GM19025 (cell line): Measurements from ENCODE around the gene PRSS33.

Source experiments
- ATAC-seq: cut with Tn5 transposase; IDR thresholded peaks from one replicate; pipeline ENCODE4 v1.9.1; 2021; ENCODE audit warnings: mild to moderate bottlenecking, low read depth, moderate library complexity; ENCODE audit not compliant: unreplicated experiment

The PRSS33 gene

DNA sequence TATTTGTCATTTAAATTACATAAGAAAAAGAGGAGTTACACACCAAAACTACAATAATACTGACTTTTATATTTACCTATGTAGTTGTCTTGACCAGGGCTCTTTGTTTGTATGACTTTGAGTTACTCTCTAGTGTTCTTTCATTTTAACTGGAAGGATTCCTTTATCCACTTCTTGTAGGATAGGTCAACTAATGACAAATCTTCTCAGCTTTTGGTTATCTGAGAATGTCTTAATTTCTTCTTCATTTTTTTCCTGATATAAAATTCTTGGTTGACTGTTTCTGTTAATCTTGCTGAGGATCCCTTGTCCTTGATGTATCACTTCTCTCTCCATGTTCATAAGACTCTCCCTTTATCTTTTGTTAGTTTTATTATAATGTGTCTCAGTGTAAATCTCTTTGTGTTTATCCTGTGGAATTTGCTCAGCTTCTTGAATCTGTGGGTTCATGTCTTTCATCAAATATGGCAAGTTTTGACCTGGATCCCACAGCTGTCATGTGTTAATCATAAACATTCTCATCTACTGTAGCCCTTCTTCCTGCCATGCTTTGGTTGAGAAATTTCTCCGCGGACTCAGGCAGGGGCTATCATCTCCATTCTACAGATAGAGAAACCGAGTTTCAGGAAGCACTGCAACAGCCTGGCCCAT is 16.3 kb upstream of the PRSS33 start:
- no peak for ATAC-seq

DNA sequence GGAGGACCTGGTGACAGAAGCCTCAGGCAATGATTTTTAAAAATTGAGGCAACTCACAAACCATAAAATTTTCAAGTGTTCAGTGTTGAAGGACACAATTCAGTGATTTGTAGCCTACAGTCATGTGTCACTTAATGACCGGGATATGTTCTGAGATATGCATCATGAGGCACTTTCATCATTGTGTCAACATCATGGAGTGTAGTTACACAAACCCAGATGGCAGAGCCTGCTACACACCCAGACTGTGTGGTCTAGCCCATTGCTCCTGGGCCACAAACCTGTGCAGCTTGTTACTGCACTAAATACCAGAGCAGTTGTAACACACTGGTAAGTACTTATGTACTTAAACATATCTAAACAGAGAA is 12.5 kb upstream of the PRSS33 start:
- ATAC-seq, result no peak

DNA sequence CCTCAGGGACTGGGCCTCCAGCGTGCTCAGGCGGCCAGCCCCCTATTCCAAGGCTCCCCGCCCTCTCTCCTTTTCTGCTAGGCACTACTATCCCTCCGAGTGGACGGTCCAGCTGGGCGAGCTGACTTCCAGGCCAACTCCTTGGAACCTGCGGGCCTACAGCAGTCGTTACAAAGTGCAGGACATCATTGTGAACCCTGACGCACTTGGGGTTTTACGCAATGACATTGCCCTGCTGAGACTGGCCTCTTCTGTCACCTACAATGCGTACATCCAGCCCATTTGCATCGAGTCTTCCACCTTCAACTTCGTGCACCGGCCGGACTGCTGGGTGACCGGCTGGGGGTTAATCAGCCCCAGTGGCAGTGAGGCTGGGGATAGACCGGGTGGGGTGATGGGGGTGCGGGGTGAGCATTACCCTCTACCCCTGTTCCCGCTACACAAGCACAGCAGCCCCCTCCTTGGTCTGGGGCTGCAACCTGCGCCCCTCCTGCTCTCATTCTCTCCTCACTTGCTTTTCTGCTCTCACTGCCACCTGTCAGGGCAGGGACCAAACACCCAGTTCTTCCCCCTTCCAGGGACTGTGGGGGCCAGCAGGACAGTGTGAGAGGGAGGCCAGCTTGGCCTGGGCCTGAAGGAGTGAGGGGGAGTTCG is 12.0 kb upstream of the PRSS33 start:
- no peak for ATAC-seq

DNA sequence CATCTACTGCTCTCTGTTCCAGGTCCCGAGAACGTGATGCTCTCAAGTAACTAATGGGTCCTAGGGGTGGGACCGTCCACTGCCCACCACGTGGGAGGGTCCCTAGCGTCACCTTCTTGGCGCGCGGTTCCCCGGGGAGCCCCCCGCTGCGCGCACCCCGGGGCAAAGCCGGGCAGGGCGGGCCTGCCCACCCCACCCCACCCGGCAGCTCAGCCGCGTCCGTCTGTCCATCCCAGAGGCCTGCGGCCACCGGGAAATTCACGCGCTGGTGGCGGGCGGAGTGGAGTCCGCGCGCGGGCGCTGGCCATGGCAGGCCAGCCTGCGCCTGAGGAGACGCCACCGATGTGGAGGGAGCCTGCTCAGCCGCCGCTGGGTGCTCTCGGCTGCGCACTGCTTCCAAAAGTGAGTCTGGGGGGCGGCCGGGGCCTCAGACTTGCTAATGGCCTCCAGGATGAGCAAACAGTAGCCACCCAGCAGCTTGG is 11.4 kb upstream of the PRSS33 start:
- ATAC-seq, result no peak

DNA sequence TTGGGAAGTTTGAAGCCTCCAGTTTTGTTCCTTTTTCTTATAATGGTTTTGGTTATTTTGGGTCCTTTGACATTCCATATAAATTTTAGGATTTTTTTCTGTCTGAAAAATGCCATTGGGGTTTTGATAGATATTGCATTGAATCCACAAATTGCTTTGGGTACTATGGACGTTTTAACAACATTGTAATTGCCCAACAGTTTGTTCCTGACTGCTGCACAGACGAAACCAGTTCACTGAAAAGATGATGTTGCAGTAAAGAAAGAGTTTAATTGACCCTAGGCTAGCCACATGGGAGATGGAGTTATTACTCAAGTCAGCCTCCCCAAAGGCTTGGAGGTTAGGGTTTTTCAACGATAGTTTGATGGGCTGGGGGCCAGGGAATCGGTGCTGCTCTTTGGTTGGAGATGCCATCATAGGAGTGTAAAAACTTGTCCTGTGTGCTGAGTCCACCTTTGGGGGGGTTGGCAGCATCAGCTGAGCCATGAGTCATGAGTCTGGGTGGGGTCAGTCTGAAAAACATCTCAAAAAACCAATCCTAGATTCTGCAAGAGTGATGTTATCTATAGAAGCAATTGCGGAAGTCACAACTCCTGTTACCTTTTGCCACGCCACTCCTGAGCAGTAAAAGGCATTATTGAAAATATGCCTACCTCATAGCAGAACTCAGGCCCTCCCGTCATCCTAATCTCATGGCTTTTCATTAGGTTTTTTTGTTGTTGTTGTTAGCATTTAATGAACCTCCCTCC is 8.2 kb upstream of the PRSS33 start:
- ATAC-seq, result no peak

DNA sequence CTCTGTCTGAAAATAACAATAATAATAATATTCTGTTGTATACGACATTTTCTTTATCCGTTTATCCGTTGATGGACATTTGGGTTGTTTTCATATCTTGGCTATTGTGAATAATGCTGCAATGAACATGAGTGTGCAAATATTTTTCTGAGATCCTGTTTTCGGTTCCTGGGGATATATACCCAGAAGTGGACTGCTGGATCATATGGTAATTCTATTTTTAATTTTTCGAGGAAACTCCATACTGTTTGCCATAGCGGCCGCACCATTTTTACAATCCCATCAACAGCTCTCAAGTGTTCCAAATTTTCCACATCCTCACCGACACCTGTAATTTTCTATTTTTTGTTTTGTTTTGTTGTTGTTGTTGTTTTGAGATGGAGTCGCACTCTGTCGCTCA is 5.6 kb upstream of the PRSS33 start:
- ATAC-seq, result no peak

DNA sequence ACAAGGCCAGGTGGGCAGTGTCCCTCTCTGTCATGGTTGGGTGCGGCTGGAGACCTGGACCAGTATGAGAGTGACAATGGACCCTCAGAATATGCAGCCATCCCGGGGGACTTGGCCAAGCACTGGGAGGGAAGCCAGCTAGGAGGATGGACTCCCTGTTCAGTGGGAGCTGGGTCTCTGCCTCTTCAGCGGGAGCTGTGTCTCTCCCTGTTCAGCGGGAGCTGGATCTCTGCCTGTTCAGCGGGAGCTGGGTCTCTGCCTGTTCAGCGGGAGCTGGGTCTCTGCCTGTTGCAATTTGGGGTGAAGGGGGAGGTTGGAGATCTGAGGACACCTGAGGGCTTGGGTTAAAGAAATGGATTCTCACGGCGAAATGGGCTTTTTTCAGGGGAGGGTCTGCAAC is 3.8 kb upstream of the PRSS33 start:
- ATAC-seq, result no peak

DNA sequence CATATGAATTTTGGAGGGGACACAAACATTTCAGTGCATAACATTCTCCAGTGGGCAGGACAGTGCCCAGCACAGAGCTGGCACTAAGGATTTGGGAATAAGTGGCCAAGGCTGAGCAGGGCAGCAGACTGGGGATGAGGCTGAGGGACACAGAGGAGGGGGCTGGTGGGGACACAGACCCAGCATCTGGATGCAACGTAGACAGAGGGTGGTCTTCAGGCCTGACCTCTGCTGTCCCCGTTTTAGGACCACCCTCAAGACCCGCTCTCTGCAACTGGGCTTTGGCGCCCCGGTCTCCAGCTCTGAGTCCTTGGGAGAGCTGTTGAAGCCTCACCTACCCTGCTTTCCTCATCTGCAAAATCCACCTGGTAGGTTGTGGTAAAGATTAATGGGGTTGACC is 3.3 kb upstream of the PRSS33 start:
- no peak for ATAC-seq

DNA sequence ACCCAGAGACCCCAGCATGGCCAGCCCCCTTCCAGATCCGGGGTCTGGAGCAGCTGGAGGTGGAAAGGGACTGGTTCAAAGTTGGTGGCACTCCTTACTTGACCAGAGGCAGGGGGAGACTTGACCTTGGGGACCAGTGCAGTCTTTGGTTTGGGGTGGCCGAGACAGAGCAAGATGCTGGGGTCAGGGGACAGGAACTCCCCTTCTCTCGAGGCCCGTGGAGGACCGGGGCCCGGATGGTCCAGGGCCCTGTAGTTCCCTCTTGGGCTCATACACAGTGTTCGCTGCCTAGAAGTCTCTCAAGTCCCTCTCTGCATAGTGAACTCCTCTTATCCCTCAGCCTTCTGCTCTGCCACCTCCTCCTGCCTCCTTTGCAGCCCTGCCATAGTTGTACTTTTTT is 601 bp upstream of the PRSS33 start:
- no peak for ATAC-seq

DNA sequence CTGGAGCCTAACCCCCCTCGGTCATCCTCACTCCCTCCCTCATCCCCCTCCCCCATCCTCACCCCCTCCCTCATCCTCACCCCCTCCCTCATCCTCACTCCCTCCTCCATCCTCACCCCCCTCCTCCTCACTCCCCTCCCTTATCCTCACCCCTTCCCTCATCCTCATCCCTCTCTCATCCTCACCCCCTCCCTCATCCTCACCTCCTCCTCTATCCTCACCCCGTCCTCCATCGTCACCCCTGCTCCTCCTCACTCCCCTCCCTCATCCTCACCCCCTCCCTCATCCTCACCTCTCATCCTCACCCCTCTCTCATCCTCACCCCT is 571 bp downstream of the PRSS33 start:
- no peak for ATAC-seq

DNA sequence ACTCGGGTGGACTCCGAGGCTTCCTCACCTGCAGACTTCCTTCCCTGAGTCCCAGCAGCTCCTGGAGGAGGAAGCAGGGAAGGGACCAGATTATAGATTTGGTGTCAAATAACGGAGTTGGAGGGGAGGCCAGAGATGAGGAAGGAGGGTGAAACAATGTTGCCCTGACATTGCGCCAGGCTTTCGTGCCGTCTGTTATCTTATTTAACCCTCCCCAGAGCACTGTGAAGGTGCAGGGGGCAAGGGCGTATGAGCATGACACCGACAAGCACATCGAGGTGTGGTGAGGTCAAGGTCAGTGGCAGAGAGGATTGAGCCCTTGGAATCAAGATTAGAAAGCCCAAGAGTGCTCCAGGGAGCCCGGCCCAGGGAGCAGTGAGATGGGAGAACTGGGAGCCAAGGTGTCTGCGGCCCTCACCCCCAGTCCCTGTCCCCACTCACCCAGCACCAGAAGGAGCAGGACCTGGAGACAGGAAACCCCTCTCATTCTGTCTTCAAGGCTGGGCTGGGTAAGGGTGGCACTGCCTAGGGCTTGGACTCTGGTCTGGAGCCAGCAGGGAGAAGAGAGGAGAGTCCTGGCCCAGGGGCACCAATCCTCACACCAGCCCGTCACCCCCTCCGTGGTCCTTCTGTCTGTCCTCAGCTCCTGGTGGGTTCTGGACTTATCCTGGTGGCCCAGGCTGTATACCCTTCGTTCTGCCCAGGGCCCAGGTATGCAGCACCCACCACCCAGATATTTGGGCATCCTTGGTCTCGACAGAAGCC is 1.1 kb downstream of the PRSS33 start:
- no peak for ATAC-seq

DNA sequence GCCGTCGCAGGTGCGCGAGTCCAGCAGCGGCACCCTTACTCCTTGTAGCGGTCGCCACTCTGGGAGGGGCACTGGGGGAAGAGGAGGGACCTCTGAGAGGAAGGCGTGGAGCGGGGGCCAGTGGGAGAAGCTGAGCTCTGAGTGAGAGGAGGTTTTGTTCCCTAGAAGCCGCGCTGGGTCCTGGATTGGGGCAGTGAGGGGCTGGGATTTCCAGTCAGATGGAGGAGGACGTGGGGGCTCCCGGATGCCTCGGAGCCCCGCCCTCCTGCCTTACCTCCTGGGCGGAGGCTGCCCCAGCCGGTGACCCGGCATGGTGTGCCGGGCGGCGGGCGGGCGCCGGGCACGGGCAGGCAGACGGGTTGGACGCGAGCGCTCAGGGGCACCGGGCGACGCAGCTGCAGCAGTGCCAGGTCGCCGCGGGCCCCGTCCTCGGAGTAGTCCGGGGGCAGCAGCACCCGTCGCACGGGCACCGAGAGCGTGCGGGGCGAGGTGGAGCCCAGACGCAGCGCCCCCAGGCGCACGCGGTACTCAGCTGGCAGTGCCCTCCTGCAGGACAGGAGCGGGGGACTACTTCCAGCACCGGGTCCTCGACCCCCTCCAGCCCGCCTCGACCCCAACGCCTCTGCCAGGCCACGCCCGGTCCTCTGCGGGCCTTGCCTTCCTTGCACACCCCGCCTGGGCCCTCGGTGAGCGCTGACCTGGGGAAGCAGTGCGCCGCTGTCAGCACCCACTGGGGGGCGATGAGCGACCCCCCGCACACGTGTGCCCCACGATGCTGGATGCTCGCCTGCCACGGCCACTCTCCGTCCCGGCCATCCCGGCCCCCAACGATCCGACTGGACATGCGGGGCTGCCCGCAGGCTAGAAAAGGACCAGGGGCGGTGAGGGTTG is 2.0 kb downstream of the PRSS33 start:
- ATAC-seq, result no peak

DNA sequence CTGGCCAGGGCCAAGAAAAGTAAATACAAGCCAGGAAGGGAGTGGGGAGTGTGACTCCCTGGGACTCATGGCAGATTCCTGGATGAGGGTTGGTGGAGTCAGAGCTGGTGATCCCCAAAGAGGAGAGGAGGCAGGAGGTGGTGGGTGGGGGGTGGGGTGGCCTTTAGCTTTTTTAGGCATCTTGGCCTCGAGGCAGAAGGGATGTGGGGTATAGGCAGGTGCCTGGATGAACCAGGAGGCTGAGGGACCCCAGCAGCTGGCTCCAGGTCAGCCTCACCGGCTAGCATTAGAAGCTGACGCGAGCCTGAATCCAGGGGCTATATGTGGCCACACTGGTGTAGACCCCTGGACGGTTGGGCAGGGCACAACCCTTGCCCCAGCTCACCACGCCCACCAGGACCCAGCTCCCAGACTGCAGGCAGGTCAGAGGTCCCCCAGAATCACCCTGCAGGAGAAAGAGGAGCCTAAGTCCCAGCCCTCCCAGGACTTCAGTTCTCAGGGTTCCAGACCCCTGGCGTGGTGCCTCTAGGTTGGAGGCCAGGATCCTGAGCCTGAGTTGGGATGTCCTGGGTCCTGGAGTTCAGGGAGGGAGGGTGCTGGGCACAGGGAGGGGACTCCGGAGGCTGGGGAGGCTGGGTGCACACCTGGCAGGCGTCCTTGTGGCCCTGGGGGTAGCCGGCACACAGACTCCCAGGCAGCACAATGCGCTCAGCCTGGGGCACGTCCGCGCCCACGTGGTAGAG is 2.8 kb downstream of the PRSS33 start:
- ATAC-seq, result no peak

DNA sequence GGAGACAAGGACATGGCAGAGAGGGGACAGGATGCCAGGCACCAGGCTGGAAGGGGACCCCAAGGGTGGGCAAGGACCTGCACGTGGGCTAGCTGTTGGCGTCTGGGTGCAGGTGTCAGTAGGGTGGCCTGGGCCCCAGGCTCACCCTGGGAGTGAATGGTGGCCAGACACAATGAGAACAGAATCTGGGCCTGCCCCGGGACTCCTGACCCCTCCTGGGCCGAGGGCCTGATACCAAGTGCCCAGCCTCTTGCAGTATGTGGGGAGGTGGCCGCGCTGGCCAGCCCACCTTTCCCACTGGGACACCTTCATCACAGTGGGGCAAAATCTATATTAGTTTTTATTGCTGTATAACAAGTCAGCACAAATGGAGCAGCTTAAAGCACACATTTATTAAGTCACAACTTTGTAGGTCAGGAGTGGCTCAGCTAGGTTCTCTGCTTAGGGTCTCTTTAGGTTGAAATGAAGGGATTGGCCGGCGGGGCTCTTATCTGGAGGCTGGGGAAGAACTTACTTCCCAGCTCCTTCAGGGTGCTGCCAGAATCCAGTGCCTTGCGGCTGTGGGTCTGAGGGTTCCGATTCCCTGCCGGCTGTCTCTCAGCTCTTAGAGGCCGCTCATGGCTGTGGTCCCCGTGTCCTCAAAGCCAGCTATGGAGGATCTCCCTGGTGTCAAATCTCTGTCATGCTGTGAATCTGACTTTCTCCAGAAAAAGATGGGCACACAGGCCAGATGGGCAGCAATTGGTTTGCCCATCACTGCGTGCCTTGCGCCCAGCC is 3.6 kb downstream of the PRSS33 start:
- ATAC-seq, result no peak

DNA sequence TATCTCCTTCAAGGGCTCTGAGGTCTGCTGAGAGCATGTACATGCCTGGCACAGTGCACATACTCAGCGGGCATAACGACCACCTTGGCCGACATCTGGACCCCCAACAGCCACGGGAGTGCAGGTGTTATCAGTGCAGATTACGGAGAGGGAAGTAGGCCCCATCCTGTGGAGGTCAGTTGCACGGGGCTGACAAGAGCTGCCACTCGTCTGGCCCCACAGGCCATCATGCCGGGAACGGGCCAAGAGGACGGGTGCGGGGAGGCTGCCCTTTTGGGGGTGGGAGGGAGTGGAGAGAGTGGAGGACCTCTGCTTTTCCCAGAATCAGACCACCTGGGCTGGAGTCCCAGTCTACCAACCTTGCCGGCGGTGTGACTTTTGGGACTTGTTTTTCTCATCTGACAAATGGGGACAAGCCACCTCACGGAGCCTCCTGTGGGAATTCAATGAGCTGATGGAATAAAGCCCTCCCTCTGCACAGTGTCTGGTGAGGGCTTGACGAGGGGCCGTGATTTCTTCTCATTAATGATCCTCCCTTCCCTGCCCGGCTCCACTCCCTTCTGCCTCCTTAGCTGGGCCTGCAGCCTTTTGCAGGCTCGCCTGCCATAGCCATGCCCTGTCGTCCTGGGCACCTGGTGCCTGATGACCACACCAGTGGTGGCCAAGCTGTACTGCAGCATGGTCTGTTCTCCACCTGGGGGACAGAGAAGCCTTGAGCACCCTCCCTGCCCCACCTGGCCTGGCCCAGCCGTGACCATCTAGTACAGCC is 4.6 kb downstream of the PRSS33 start:
- no peak for ATAC-seq

DNA sequence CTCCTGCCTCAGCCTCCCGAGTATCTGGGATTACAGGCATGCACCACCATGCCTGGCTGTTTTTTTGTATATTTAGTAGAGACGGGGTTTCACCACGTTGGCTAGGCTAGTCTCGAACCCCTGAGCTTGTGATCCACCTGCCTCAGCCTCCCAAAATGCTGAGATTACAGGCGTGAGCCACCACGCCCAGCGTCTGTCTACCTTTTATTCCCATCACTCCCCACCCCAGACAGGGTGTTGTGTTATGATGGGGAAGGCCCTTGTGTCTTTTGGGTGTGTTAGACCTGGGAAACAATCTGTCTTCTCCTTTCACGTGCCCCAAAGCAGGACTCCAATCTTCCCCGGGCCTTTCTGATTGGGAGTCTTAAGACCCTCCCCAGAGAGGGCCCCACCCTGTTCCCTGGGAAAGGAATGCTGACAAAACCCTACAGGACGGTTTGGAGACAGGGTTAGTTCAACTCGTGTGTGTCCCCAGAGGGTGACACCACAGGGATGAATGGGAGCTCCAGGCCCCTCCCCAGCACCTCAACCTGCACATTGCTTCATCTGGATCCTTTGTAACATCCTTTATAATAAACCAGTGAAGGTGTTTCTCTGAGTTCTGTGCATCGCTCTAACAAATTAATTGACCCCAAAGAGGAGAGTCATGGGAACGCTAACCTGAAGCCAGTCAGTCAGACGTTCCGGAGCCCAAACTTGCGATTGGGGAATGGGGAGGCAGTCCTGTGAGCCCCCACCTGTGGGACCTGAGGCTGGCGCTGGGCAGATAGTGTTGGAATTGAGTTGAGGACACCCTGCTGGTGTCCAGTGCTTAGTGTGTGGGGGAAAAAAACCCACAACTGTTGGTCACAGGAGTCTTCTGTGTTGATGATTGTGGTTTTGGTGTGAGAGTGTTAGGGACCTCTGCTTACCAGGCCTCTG is 7.1 kb downstream of the PRSS33 start:
- ATAC-seq, result no peak
